NCI-H2227 (cell line): Measurements from ENCODE around the gene SH3BGRL2.
"Not testable (repeated sequence)": the region's sequence is repeated elsewhere in the genome, so short reads cannot be mapped to it uniquely, and the experiment has no call there.

Experiments
- DNase-seq: peaks from one replicate; lab custom pipeline; 2025; ENCODE audit not compliant: unreplicated experiment; lab: John Stamatoyannopoulos, UW

SH3BGRL2 gene

GRCh38 chr6:79734374-79734773, 103.2 kb downstream of the SH3BGRL2 start:
- no peak for DNase-seq

DNA sequence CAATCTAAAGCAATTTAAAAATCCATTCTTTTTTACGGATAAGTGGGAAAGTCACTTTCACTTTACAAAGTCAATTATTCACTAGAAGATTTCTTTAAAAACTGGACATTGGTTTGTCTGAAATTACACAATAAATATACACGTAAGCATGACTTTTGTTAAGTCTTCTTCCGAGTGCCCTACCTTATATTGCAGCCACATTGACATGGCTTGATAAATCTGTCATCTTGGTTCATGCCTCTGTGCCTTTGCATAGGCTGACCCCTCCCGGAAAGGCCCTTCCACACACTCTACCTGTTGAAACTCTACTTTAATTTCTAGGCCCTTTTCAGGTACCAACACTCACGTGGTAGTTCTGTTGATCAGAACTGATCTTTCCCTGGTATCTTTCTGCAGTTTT, 104.1 kb downstream of the SH3BGRL2 start:
- no peak for DNase-seq

GRCh38 chr6:79737172-79737571, 106.0 kb downstream of the SH3BGRL2 start:
- peak; percentile 21 for DNase-seq

- no peak for DNase-seq
These were observed 110.9 kb downstream of the SH3BGRL2 start for GRCh38 chr6:79742030-79742429.

- DNase-seq = not testable (repeated sequence)
These were observed 114.2 kb downstream of the SH3BGRL2 start for GRCh38 chr6:79745282-79745681.

GRCh38 chr6:79746325-79746724, 115.2 kb downstream of the SH3BGRL2 start:
- DNase-seq = not testable (repeated sequence)

- DNase-seq = peak; percentile 45
These were observed 119.7 kb downstream of the SH3BGRL2 start for GRCh38 chr6:79750806-79751205.
